HFFc6 (cell line): ENCODE measurements around the gene HOPX. TPM values are rescaled to one million over a fixed set of nuclear protein-coding genes. Genes with fewer than 3 reads are reported as not detected.

Source experiments
- DNase-seq: peaks from one replicate; pipeline ENCODE4 v3.0.0-alpha.2; 2018
- H3K27ac Mint-ChIP-seq: 2 replicates; pipeline ENCODE4 v1.8.0; 2020; ENCODE audit warnings: mild to moderate bottlenecking, mixed read lengths
- H3K27me3 Mint-ChIP-seq: 2 replicates; pipeline ENCODE4 v1.8.0; 2021; ENCODE audit warnings: mild to moderate bottlenecking, moderate library complexity, mixed read lengths; ENCODE audit not compliant: insufficient read depth
- H3K36me3 Mint-ChIP-seq: 2 replicates; pipeline ENCODE4 v1.8.0; 2021; ENCODE audit warnings: low read depth, mixed read lengths
- H3K4me1 Mint-ChIP-seq: 2 replicates; pipeline ENCODE4 v1.8.0; 2020; ENCODE audit warnings: low read depth, mixed read lengths
- H3K4me3 Mint-ChIP-seq: 2 replicates; pipeline ENCODE4 v1.8.0; 2020; ENCODE audit warnings: mild to moderate bottlenecking, moderate library complexity, mixed read lengths
- H3K9me3 Mint-ChIP-seq: 2 replicates; pipeline ENCODE4 v1.8.0; 2020; ENCODE audit warnings: mild to moderate bottlenecking, mixed read lengths
- CTCF ChIP-seq: fragments of 200-600 bp; sonication (generic); IDR thresholded peaks from 2 replicates; pipeline ENCODE4 v1.5.0; 2021; ENCODE audit warnings: antibody characterized with exemption, mild to moderate bottlenecking
- total RNA-seq, 6 experiments: library from RNA; stranded (reverse); fragmentation: NEBNext Ultra II Directional; extraction: Animal tissue kit (Norgen Biotek cat#: 25700); gene quantifications; 2 replicates in 1 of 6; 3 replicates in 5 of 6; pipeline ENCODE4 v1.2.3, GENCODE V29; 2021

The HOPX gene
- total RNA-seq, 6 experiments from 2014 or later, result not detected

- no peak for DNase-seq
- Mint-ChIP-seq H3K4me1 (no peaks in the 10 kb centered on the region), H3K27me3 (peaks cover 28% of the 10 kb centered on the region), H3K4me3 (no peak overlapping the region), H3K36me3 (peaks cover 8% of the 10 kb centered on the region; the same call in 1 of the 2 replicates), H3K27ac (no peak overlapping the region), H3K9me3 (peaks cover 11% of the 10 kb centered on the region)
- TF ChIP-seq CTCF, result no peak
Observed at GRCh38 chr4:56666279-56666678, 14.8 kb downstream of the HOPX start.

- peaks cover 8% of the 10 kb centered on the region; the same call in 1 of the 2 replicates for H3K36me3 Mint-ChIP-seq
Observed at GRCh38 chr4:56665781-56666180, 15.3 kb downstream of the HOPX start.

GRCh38 chr4:56662782-56663468 lies 18.2 kb downstream of the HOPX start:
- H3K27ac Mint-ChIP-seq, result no peak overlapping the region
- no peak overlapping the region for H3K4me3 Mint-ChIP-seq
- no peaks in the 10 kb centered on the region for H3K4me1 Mint-ChIP-seq
- peaks cover 40% of the 10 kb centered on the region for H3K27me3 Mint-ChIP-seq
- DNase-seq, result no peak
- H3K36me3 Mint-ChIP-seq, result no peaks in the 10 kb centered on the region
- H3K9me3 Mint-ChIP-seq, result peaks cover under 1% of the 10 kb centered on the region
- TF ChIP-seq CTCF, result no peak

More at GRCh38 chr4:56665781-56666180, 15.3 kb downstream of the HOPX start:
- Mint-ChIP-seq H3K9me3 (peaks cover 11% of the 10 kb centered on the region), H3K27me3 (peaks cover 31% of the 10 kb centered on the region), H3K4me3 (no peak overlapping the region), H3K27ac (no peak overlapping the region), H3K4me1 (no peaks in the 10 kb centered on the region)
- TF ChIP-seq CTCF, result no peak
- DNase-seq, result no peak

- H3K4me3 Mint-ChIP-seq, result no peak overlapping the region
- no peaks in the 10 kb centered on the region for H3K9me3 Mint-ChIP-seq
- peaks cover 55% of the 10 kb centered on the region for H3K27me3 Mint-ChIP-seq
- H3K27ac Mint-ChIP-seq, result no peak overlapping the region
- H3K4me1 Mint-ChIP-seq, result no peaks in the 10 kb centered on the region
- DNase-seq, result no peak
- TF ChIP-seq CTCF, result no peak
- no peaks in the 10 kb centered on the region for H3K36me3 Mint-ChIP-seq
Observed at GRCh38 chr4:56659946-56660345, 21.1 kb downstream of the HOPX start.

GRCh38 chr4:56658528-56658927 lies 22.6 kb downstream of the HOPX start:
- TF ChIP-seq CTCF, result no peak
- Mint-ChIP-seq H3K27ac (no peak overlapping the region), H3K36me3 (no peaks in the 10 kb centered on the region), H3K4me1 (no peaks in the 10 kb centered on the region), H3K4me3 (no peak overlapping the region), H3K27me3 (peaks cover 59% of the 10 kb centered on the region), H3K9me3 (no peaks in the 10 kb centered on the region)
- DNase-seq, result no peak
